Esophagus muscularis mucosa (tissue), 3 donors: ENCODE results near the gene GAS7.

Source experiments
- CTCF ChIP-seq, 3 experiments: fragments of 200-600 bp in 2 of 3; fragments of 450-650 bp in 1 of 3; sonication (generic) in 2 of 3; IDR thresholded peaks; one replicate each; pipeline ENCODE4 v1.5.1; 2017 to 2019; ENCODE audit warnings: antibody characterized with exemption in 3 of 3, mild to moderate bottlenecking in 2 of 3, moderate library complexity in 1 of 3
- POLR2AphosphoS5 ChIP-seq, 2 donors: sonication (generic); formaldehyde crosslinking; IDR thresholded peaks; one replicate each; pipeline ENCODE4 v1.6.1; 2017; ENCODE audit warnings: antibody characterized with exemption in 2 of 2

- TF ChIP-seq CTCF (IDR thresholded peaks at IDR 0.05), result no peak
- no peak for TF ChIP-seq POLR2AphosphoS5 (IDR thresholded peaks at IDR 0.05)
Observed at GRCh38 chr17:10156948-10157607, 41.3 kb downstream of the GAS7 start.
